GM18868 (cell line): ENCODE results near the gene TAF6.
A peak's percentile ranks its signal among the peaks of the same experiment; 100 is the strongest.

ENCODE experiments used
- ATAC-seq: cut with Tn5 transposase; IDR thresholded peaks from one replicate; pipeline ENCODE4 v1.9.1; 2021; ENCODE audit warnings: mild to moderate bottlenecking, moderate library complexity; ENCODE audit not compliant: unreplicated experiment

TAF6 gene

DNA sequence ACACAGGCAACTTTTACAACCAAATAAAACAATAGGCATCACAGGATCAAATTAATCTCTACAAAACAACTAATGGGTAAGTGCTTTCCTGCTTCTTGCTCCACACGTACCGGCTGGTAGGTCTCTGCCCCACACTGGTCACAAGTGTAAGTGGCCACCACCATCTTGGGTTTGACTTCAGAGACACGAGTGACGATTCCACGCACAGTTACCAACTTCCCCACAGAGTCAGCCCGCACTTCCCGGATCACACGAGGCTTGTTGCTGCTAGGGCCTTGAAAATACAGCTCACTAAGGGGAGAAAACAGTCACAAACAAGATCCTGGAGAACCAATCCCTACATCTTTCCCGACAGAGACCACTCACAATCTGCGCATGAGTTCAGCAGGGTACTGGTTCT, 20.2 kb downstream of the TAF6 start:
- ATAC-seq, result no peak

DNA sequence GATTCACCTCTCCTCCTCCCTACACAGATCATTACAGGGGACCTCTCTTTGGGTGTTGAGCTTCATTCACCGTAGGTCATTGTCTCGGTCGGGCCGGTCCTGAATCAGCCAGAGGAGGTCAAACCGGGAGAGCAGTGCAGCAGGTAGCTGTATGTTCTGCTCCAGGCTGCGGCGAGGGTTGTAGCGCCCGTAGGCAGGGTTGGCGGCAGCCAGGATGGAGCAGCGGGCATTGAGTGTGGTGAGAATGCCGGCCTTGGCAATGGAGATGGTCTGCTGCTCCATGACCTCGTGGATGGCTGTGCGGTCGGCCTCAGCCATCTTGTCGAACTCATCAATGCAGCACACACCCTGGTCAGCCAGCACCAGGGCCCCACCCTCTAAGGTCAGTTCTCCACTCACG, 23.5 kb downstream of the TAF6 start:
- no peak for ATAC-seq

DNA sequence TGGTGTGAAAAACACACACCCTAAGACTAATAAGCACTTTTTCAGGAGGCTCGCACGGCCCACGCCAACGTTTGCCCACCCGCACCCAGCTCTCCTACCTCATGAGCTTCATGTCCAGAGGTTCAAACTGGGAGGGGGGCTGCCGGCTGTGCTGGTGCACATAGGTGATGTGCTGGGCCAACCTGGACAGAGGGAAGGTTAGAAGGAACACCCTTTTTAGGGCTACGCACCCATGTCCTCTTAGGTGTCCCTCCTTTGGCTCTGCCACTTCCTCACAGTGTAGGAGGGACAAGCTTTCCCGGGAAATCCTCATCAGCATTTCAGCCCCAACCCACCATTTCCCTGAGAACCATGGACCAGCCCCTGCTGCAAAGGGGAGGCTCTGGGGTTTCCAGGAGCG, 23.9 kb downstream of the TAF6 start:
- no peak for ATAC-seq

DNA sequence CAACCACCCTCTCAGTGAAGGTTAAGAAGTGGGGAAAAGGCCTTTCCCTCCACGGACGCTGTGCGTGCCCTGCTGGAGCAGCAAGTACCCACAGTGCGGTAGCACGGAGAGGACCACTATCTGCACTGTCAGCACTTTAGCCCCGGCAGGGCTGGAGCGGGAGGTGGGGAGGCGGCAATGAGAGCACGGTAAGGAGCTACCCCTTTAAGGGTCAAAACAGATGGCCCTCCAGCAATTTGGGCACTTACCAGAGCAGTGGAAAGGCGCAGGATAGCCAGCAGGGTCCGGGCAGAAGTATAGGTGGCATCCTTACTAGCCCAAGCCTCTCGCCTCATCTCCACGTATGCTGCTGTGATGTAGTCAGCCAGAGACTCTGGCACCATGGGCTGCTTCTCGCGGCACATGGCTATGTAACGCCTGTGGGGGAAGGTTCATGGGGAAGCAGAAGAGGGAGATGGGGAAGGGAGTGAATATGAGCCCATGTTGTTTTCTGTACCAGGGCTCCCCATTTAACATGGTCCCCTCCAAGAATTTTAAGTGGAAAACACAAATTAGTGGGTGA, 25.2 kb downstream of the TAF6 start:
- no peak for ATAC-seq

DNA sequence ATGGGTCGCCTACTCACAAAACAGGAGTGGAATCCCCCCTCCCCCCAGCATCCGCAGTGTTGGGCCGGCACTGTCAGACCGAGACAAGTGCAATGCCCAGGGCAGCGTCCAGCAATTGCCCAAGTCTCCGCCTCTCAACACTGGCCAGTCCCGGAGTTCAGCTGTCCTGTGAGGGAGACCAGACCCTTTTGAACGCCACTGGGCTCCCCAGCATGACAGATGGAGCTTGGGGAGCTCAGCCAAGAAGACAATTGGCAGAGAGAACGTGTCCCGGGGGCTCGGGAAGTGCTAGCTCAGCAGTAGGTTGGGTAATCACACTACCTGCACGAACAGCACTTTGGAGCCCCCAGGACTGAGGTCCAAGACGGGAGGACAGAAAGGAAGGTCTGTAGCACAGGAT, 25.7 kb downstream of the TAF6 start:
- ATAC-seq, result no peak

DNA sequence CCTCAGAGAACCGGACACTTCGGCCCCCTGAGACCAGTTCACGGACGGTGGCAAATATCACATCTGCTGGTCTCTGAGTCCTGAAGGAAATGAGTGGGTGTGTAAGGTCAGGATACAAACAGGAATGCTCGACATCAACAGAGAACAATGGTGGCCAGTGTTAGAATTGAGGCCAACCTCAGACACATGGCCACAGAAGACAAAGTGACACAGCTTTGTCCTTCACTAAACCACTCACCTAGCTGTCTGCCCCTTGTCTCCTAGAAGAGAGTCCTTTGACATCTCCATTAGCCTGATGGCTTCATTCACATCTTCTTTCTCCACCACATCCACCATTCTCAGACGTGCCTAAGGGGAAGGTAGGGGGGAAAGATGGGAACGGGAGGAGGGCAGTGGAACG, 26.1 kb downstream of the TAF6 start:
- ATAC-seq, result no peak

DNA sequence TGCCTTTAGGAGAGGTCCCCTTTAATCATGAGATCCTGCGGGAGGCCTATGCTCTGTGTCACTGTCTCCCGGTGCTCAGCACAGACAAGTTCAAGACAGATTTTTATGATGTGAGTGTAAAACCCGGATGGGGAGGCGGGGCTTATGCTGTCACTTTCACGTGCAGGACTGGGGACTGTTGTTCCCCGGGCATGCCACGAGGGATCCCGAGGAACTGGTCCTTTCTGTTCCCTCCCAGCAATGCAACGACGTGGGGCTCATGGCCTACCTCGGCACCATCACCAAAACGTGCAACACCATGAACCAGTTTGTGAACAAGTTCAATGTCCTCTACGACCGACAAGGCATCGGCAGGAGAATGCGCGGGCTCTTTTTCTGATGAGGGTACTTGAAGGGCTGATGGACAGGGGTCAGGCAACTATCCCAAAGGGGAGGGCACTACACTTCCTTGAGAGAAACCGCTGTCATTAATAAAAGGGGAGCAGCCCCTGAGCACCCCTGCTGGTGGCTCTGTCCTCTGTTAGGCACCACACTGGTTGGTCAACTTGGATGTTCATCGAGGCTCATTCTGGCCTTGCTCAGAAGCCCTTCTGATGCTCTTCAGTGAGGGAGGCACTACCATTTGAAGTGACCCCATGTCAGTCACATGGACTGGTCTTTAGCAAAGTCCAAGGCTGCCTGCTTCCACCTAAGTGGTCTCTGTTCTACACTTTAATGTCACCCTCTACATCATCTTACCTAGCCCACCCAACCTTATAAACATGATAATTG, 27.6 kb downstream of the TAF6 start:
- ATAC-seq, result no peak

DNA sequence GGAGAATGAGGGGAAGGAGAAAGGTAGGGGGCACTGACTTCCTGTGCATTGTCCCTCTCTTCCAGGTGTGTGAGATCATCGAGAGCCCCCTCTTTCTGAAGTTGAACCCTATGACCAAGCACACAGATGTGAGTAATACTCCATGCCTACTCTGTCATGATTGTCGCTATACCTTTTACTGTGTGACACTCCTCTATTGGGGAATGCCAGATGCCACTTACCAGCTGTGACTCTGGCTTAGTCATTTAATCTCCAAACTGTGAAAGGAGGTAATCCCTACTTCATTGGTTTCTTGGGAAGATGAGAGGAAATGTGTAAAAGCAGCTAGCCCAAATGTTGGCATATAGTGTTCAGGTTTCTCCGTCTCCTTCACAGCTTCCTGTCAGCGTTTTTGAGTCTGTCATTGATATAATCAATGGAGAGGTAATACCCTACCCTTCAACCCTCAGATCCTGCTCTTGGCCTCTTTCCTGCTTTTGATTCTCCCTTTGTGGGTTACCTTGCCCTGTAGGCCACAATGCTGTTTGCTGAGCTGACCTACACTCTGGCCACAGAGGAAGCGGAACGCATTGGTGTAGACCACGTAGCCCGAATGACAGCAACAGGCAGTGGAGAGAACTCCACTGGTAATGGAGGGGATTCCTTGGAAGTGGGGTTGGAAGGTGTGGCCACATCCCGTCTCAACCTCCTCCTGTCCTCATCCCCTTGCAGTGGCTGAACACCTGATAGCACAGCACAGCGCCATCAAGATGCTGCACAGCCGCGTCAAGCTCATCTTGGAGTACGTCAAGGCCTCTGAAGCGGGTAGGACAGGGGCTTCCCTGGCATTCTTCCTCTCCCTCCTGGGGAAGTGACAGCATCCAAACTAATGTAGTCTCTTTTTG, 28.4 kb downstream of the TAF6 start:
- no peak for ATAC-seq

DNA sequence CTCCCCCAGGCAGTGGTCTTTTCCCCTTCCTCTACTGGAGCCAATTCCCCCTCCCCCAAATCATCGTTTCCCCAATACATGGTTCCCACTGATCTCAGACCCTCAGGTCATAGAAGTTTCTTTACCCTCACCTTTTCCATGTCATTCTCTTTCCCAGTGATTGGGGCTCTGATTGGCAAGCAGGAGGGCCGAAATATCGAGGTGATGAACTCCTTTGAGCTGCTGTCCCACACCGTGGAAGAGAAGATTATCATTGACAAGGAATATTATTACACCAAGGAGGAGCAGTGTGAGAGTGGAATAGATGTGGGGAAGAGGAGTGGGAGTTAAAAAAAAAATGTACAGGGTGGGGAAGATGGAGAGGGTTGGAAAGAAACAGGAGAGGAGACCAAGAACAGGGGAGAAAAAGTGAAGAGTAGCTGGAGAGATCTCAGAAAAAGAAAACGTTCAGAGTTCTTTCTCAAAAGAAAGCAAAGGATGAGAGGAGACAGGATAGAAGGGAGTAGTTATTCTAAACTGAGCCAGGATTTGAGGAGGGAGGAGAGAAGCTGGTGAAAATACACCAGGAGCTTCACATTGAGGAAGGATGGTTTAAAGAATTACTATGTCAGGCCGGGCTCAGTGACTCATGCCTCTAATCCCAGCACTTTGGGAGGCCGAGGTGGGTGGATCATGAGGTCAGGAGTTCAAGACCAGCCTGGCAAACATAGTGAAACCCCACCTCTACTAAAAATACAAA, 29.5 kb downstream of the TAF6 start:
- no peak for ATAC-seq

DNA sequence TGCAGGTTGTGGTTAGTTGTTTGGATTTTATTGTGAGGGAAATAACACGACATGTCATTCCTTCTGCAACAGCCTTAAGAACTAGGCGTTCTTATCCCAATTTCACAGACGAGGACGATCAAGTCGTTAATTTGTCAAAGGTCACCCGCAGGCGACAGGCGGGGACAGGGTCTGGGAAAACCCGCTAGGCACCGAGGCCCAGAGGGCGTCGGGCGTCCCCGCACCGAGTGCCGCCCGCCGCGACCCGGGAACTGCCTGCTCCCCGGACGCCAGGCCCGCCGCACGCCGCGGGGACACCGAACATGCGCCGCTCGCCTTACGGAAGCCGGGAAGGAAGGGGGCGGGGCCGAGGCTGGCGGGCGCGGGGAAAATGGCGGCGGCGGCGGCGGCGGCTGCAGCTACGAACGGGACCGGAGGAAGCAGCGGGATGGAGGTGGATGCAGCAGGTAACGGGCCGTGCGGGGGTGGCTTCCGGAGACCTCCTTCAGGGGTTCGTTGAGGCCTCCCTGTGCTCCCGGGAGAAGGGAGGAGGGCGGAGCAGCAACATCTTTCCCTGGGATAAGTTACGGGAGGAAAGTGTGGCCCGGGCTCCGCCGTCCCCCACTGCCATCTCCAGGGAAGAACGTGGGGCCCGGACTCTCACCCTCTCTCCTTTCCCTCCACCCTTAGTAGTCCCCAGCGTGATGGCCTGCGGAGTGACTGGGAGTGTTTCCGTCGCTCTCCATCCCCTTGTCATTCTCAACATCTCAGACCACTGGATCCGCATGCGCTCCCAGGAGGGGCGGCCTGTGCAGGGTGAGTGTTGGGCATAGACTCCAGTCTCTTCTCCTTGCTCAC, 30.3 kb downstream of the TAF6 start, which contains the start of gene COPS6:
COPS6 (plus strand) TSS at position 349 of the 837 bp plus-strand sequence; CDS start at position 371, 22 bp downstream.
- ATAC-seq, result peak; percentile 57

DNA sequence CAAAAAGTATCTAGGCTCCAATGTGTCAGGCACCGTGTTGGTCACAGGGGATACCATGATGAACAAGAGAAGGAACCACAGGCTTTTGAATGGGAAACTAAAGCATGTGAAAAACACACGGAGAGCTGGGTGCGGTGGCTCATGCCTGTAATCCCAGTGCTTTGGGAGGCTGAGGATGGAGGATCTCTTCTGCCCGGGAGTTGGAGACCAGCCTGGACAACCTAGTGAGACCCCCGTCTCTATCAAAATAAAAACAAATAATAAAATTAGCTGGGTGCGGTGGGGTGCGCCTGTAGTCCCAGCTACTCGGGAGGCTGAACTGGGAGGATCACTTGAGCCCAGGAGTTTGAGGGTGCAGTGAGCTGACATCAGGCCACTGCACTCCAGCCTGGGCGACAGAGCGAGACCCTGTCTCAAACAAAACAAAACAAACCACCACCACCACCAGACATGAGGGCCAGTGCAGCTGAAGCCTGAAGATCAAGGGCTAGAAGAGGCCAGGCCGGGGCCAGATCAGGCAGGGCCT, 31.0 kb downstream of the TAF6 start:
- ATAC-seq, result no peak

DNA sequence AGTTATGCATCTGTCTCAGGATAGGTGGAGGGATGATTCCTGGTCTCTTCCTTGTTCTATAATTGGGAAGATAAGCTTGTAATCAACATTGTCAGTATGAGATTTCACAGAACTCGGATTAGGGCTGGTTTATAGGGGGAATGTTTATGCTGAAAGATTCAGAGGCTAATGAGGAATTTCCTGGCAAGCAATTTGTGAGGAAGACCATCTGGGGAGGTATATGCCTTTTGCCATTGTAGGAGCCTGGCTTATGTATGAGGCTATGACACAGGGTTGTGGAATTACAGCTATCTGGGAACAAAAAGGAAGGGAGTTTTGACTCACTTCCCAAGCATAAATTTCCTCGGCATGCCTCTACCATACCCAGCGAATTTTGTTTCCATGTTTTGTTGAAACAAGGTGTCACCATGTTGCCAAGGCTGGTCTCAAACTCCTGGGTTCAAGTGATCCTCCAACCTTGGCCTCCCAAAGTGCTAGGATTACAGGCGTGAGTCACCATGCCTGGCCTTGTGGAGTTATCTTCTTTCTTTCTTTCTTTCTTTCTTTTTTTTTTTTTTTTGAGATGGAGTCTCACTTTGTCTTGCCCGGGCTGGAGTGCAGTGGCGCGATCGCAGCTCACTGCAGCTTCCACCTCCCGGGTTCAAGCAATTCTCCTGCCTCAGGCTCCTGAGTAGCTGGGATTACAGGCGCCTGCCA, 32.0 kb downstream of the TAF6 start:
- ATAC-seq, result no peak

DNA sequence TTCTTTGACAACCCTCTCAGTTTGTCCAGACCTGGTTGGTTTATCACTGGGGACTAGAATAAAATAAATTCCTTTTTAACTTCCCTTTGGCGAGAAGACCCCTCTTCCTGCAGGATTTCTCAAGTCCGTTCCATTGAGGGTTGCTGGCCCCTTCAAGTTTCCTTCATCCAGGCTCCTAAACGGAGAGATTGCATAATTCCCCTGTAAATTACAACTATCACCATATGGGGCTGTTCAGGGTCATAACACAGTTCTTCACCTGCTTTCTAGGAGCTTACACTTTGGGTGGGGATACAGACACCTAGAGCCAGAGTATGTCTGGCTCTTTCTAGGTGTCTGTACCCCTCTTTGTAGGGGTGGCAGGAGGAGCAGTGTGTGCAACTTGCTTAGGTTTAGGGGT, 33.6 kb downstream of the TAF6 start:
- ATAC-seq, result no peak

DNA sequence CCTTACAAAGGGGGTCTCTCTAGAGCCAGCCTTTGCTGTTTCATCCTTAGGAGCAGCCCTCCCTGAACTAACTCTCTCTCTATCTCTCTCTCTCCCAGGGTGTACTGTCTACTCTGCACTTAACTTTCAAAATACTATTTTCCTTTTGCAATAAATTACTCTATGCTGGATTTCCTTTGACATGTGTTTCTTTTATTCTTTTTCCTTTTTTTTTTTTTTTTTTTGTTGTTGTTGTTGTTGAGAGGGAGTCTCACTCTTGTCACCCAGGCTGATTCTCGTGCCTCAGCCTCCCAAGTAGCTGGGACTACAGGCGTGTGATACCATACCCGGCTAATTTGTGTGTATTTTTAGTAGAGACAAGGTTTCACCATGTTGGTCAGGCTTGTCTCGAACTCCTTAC, 36.2 kb downstream of the TAF6 start:
- ATAC-seq, result no peak

DNA sequence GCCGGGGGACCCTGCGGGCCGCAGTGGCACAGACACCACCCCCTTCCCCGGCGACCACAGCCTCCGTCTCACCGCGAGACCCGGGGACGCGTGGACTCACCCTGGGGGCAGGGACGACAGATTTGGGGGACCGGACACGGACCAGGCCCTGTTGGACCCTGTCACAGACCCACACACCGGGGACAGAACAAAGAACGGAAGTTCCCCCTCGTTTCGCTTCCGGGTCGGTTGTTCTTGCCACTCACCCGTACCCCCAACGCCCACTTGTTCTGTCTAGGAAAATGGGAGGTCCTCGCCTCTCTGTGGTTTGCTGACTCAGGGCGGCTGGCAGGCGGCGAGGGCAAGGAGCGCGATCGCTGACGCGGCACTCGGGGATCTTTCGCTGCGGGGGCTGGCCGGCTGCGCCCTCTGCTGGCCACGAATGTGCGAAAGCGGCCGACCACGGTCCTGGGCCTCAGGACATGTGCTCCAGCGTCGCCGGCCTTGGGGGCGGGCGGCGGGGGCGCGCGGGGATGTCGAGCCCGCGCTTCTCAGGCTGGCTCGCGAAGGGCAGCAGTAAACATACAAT, 37.5 kb downstream of the TAF6 start, which contains the start of gene ZNF3:
ZNF3 (minus strand) TSS at position 189 of the 568 bp plus-strand sequence. CDS start 4,366 bp downstream, outside the sequence.
- ATAC-seq, result peak; percentile 81

DNA sequence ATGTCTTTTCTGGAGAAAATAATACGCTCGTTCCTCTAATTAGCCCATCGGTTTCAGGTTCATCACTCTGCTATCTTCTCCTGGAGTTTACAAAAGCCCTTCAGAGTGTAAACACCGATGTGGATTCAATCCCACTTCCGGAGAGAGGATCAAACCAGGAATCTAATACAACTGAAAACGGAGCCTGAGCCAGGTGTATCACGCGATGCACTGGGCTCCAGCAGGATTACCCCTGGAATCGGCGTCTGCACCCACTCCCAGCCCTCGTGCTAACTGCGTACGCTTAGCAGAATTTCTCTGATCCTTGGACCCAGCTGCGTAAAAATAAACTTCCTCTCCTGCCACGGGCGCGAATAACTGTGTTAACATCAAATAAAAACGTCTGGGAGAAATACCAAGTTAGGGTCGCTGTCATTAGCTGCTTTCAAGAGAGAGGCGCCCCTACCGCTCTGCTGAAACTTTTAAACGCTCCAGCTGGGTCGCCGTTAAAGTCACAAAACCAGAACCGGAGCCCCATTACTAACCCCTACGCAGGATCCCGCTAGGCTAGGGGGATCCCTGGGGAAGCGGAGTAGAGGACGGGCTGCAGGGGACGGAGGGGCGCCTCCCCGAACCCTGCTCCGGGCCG, 38.1 kb downstream of the TAF6 start:
- ATAC-seq, result no peak

DNA sequence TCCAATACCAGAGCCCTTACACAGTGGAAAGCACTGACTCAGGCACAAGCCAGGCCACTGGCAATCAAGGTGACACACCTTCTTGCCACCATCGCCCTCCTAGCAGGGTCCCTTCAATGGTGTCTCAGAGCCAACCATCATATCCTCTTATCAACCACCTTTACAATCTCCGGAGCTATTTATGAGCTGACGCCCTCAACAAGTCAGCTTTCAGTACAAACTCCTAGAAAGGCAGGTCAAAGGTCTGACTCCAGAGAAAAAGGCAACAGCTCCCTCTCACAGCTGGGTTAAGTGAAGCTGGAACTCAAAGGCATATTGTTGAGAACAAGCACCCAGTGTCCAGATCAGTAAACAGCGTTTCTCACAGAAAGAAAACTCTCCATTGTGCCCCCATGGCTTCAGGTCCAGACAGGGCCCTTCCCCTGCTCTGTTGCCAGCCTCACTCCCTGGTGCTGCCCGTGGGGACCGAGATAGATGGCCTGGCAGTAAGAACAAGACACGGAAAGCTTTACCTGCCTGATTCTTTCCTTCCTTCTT, 40.1 kb downstream of the TAF6 start:
- no peak for ATAC-seq

DNA sequence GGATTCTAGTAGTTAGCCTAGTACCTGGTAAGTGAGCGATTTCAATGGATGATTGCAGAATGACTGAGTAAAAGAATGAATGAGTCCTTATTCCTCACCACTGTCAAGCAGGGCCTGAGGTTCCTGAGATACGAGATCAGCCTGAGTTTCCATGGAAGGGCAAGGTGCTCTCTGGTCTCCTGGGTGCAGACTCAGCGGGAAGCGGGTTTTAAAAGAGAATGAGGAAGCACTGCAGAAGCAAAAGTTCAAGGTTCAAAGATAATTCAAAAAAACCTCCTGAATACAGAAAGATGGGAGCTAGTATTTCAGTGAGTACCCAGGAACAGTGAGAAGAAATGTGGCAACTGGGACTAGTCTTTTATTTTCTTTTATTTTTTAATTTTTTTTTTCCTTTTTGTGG, 42.0 kb downstream of the TAF6 start:
- no peak for ATAC-seq
